K562 (cell line): ENCODE results near the gene NPDC1. TPM values are rescaled to one million over a fixed set of nuclear protein-coding genes. Genes with fewer than 3 reads are reported as not detected.

Experiments used
- ATAC-seq: fragments of 200-7000 bp; cut with Tn5 transposase; 3 replicates; pipeline ENCODE4 v1.9.1; 2020; ENCODE audit warnings: moderate library complexity
- BruUV-seq: library from RNA; stranded (reverse); fragments of 400-500 nt; replicated peaks from 2 replicates; lab custom pipeline; 2021; lab: Mats Ljungman, UMichigan
- CTCF ChIA-PET: fragments of 300-600 bp; formaldehyde crosslinking; extraction: SDS; loops from one replicate; lab custom pipeline; 2021; ENCODE audit warnings: low intra/inter-chr PET ratio; lab: Yijun Ruan, JAX
- POLR2A ChIA-PET: fragments of 300-600, 350-650 bp; sonication (Branson Sonifier 250); formaldehyde crosslinking; extraction: SDS; loops from one replicate; lab custom pipeline; 2021; ENCODE audit warnings: antibody characterized with exemption, inconsistent platforms; lab: Yijun Ruan, JAX
- DNase-seq, 4 experiments: peaks; one replicate each; pipeline versions ENCODE4 v3.0.0 to v3.0.0-alpha.2; 2011 to 2018; ENCODE audit warnings: low spot score in 3 of 4, mixed read lengths in 3 of 4; ENCODE audit errors: extremely low read depth in 1 of 4
- FAIRE-seq: peaks from 2 replicates; lab custom pipeline; 2011; peaks lifted over from hg19 to GRCh38; lab: Jason Lieb, UNC
- H2AFZ ChIP-seq: 2 replicates; pipeline ENCODE4 v1.6.0; 2011; ENCODE audit warnings: low read depth, low read length, control low read depth, inconsistent platforms
- H3K27ac ChIP-seq: fragments of 200-600 bp; 3 replicates; pipeline ENCODE4 v1.8.0; 2011; ENCODE audit warnings: low read depth, mild to moderate bottlenecking, control low read depth, inconsistent platforms, low read length, moderate library complexity, mixed read lengths; ENCODE audit errors: extremely low read depth
- H3K27me3 ChIP-seq, 2 experiments: fragments of 300-600 bp in 1 of 2; 2 replicates in 1 of 2; 3 replicates in 1 of 2; pipeline versions ENCODE4 v1.6.0 to v1.8.0; 2011; ENCODE audit warnings: inconsistent platforms in 2 of 2, low read length in 2 of 2, mild to moderate bottlenecking in 1 of 2, mixed read lengths in 1 of 2, moderate library complexity in 1 of 2; ENCODE audit not compliant: control insufficient read depth in 2 of 2, insufficient read depth in 2 of 2
- H3K36me3 ChIP-seq: fragments of 300-600 bp; 3 replicates; pipeline ENCODE4 v1.8.0; 2011; ENCODE audit warnings: mild to moderate bottlenecking, low read length, inconsistent platforms; ENCODE audit not compliant: control insufficient read depth, insufficient read depth
- H3K4me1 ChIP-seq, 2 experiments: fragments of 200-600 bp in 1 of 2; replicated peaks in 1 of 2; 2 replicates in 1 of 2; 3 replicates in 1 of 2; pipeline versions ENCODE4 v1.5.1 to v1.8.0; 2011; ENCODE audit warnings: inconsistent platforms in 2 of 2, low read length in 2 of 2, mild to moderate bottlenecking in 1 of 2, mixed read lengths in 1 of 2, moderate library complexity in 1 of 2; ENCODE audit not compliant: control insufficient read depth in 2 of 2, insufficient read depth in 2 of 2
- H3K4me2 ChIP-seq: 2 replicates; pipeline ENCODE4 v1.6.1; 2011; ENCODE audit warnings: low read length, control low read depth, inconsistent platforms, mixed read lengths; ENCODE audit not compliant: insufficient read depth
- H3K4me3 ChIP-seq: fragments of 200-600 bp; sonication (generic), shearing (Covaris generic); 2 replicates; pipeline ENCODE4 v1.5.1; 2016; ENCODE audit warnings: control low read depth, inconsistent platforms
- H3K79me2 ChIP-seq: fragments of 200-600 bp; 3 replicates; pipeline ENCODE4 v1.8.0; 2011; ENCODE audit warnings: low read length, inconsistent platforms; ENCODE audit not compliant: control insufficient read depth, insufficient read depth
- H3K9ac ChIP-seq, 2 experiments: 2 replicates each; pipeline versions ENCODE4 v1.6.0 to v1.6.1; 2011; ENCODE audit warnings: low read depth in 2 of 2, low read length in 2 of 2, control low read depth in 1 of 2, inconsistent platforms in 1 of 2, mild to moderate bottlenecking in 1 of 2, mixed read lengths in 1 of 2; ENCODE audit not compliant: insufficient read depth in 1 of 2
- H3K9me1 ChIP-seq: one replicate; pipeline ENCODE4 v1.6.0; 2011; ENCODE audit warnings: inconsistent platforms, mild to moderate bottlenecking, low read length, moderate library complexity; ENCODE audit not compliant: control insufficient read depth, insufficient read depth
- H3K9me3 ChIP-seq: replicated peaks from 2 replicates; pipeline ENCODE4 v1.5.1; 2011; ENCODE audit warnings: low read depth, low read length, inconsistent platforms; ENCODE audit not compliant: control insufficient read depth, insufficient read depth
- H4K20me1 ChIP-seq: replicated peaks from 2 replicates; pipeline ENCODE4 v1.6.1; 2011; ENCODE audit warnings: low read length, inconsistent platforms, mixed read lengths; ENCODE audit not compliant: control insufficient read depth, insufficient read depth
- C11orf30 ChIP-seq: fragments of 450-650 bp; IDR thresholded peaks from 2 replicates; pipeline ENCODE4 v1.6.1; 2016; ENCODE audit warnings: low read depth, mild to moderate bottlenecking
- HNRNPL ChIP-seq: fragments of 200-400 bp; formaldehyde crosslinking; IDR thresholded peaks from 2 replicates; pipeline ENCODE4 v1.6.1; 2017; ENCODE audit warnings: low read depth, mild to moderate bottlenecking, low read length
- MIER1 ChIP-seq: fragments of 450-650 bp; IDR thresholded peaks from 2 replicates; pipeline ENCODE4 v1.6.1; 2016; ENCODE audit warnings: antibody characterized with exemption, mild to moderate bottlenecking, low read depth
- RBFOX2 ChIP-seq: fragments of 200-400 bp; formaldehyde crosslinking; IDR thresholded peaks from 2 replicates; pipeline ENCODE4 v1.6.1; 2017; ENCODE audit warnings: low read depth, mild to moderate bottlenecking, low read length, moderate library complexity
- TEAD2 ChIP-seq: fragments of 450-650 bp; IDR thresholded peaks from 2 replicates; pipeline ENCODE4 v1.6.1; 2016; ENCODE audit warnings: missing genetic modification characterization, control low read depth, missing compliant biosample characterization
- USF1 ChIP-seq: sonication (generic); formaldehyde crosslinking; IDR thresholded peaks from 2 replicates; pipeline ENCODE4 v1.9.0; 2022; ENCODE audit warnings: mild to moderate bottlenecking, missing genetic modification reagents
- WGBS: fragments of 100-300 bp; shearing (Covaris generic); methylation state at CpG from one replicate; pipeline ENCODE4 v1.1.6; 2016; ENCODE audit warnings: low coverage, mixed read lengths; ENCODE audit not compliant: insufficient coverage; ENCODE audit errors: missing lambda C conversion rate; 5-methylcytosine and 5-hydroxymethylcytosine counted together
- in situ Hi-C: fragments of 300-500 bp; cut with MboI; formaldehyde crosslinking; loops from 4 replicates; pipeline ENCODE4 v1.15.0; 2018; ENCODE audit warnings: inconsistent platforms, mixed read lengths
- intact Hi-C: fragments of 100-400 bp; cut with micrococcal nuclease; formaldehyde crosslinking; loops from 2 replicates; pipeline ENCODE4 v1.14.2; 2022
- polyA plus RNA-seq, 8 experiments: library from polyadenylated mRNA; depleted of rRNA in 4 of 8; stranded (reverse) in 5 of 8; unstranded in 3 of 8; fragments of >200 nt; fragmentation: Nextera tagmentation in 2 of 8; fragmentation: Illumina TruSeq in 1 of 8; extraction: Ambion mirVana in 2 of 8; extraction: Trizol in 1 of 8; gene quantifications; 2 replicates each; pipeline versions ENCODE4 v1.2.1 to v1.2.3, GENCODE V29; 2011 to 2014; ENCODE audit warnings: inconsistent platforms in 1 of 8, missing spikeins in 1 of 8
- total RNA-seq, 7 experiments: library from RNA; depleted of rRNA in 6 of 7; stranded (reverse); fragments of >200 nt in 6 of 7; fragmentation: Illumina TruSeq in 2 of 7; extraction: Trizol in 2 of 7; gene quantifications; 2 replicates each; pipeline versions ENCODE4 v1.2.1 to v1.2.3, GENCODE V29; 2011 to 2021; ENCODE audit warnings: low replicate concordance in 1 of 7

The NPDC1 gene
- total and polyA plus RNA-seq, 9 of the 15 experiments (the other 6 are each of a cell fraction or from before 2014, with no cell fraction given) = 0.06 to 2.1 (median 0.53) TPM; not detected in 3

- TF ChIP-seq USF1 (CRISPR knock-in tag) = no peak
- no peak for TF ChIP-seq C11orf30
- no peak for TF ChIP-seq TEAD2 (tag)
Observed at GRCh38 chr9:137026384-137026783, 19.6 kb downstream of the NPDC1 start (continued).

- Histone ChIP-seq H3K4me2 (no peak overlapping the region), H3K4me3 (no peak overlapping the region), H3K36me3 (no peaks in the 10 kb centered on the region), H3K79me2 (peaks cover 3% of the 10 kb centered on the region; the same call in 1 of the 3 replicates), H2AFZ (no peak overlapping the region), H3K9ac (no peak overlapping the region; a peak in 1 of 4 replicates), H4K20me1 (0 out of 2 replicates have a peak, but pooled peaks cover 5% of the 10 kb centered on the region), H3K9me3 (no peaks in the 10 kb centered on the region), H3K9me1 (no peaks in the 10 kb centered on the region), H3K27ac (no peak overlapping the region), H3K4me1 (peaks cover 13 to 94% of the 10 kb centered on the region in 2 experiments), H3K27me3 (no peaks in the 10 kb centered on the region)
- peak; percentile 68 for TF ChIP-seq HNRNPL
- no peak for TF ChIP-seq MIER1
- TF ChIP-seq RBFOX2 = 0 out of 2 replicates have a peak, but pooled peaks have one; percentile 15
- WGBS = 79% methylated on average over 21 of the region's 21 CpGs
- ChIA-PET CTCF (no interaction called here), POLR2A (interaction anchor here (0.6 to 1.6 kb wide), 4 partner anchors 9 to 215 kb away, joined by 3 to 4 read pairs (median 4); partner anchors contain the start of genes AJM1 and TUBB4B)
- intact Hi-C loops = no loop called here
- FAIRE-seq (no peak), DNase-seq (no peak), ATAC-seq (no peak)
- no TSS peak for BruUV-seq
- in situ Hi-C loops = no loop called here
Observed at GRCh38 chr9:137025517-137025966, 20.4 kb downstream of the NPDC1 start.
